ENCODE measurements around the gene MIA2. TPM values are rescaled to one million over a fixed set of nuclear protein-coding genes. Genes with fewer than 3 reads are reported as not detected.
"Not testable (repeated sequence)": the region's sequence is repeated elsewhere in the genome, so short reads cannot be mapped to it uniquely, and the experiment has no call there.

Gene MIA2
- total RNA-seq, 1 experiment from 2014 or later, result 15.0 TPM

- Histone ChIP-seq H3K79me2 (ENCODE audit: insufficient read depth, low read length) (no peaks in the 10 kb centered on the region), H3K79me1 (ENCODE audit: insufficient read depth, low read depth, low read length, poor library complexity, severe bottlenecking) (no peaks in the 10 kb centered on the region), H3K4me2 (ENCODE audit: insufficient read depth, insufficient read length, low read length) (no peak overlapping the region), H4K5ac (ENCODE audit: insufficient read length, low read depth, low read length) (no peak overlapping the region), H4K8ac (replicated peaks; ENCODE audit: insufficient read length, low read depth, low read length) (no peak overlapping the region), H3K27ac (ENCODE audit: insufficient read length, low read depth, low read length) (no peak overlapping the region), H3K9me3 (ENCODE audit: control insufficient read depth, low read depth, low read length) (no peaks in the 10 kb centered on the region), H2BK20ac (ENCODE audit: low read depth, low read length, poor library complexity, severe bottlenecking) (no peak overlapping the region), H2BK5ac (ENCODE audit: insufficient read length, low read length) (no peak overlapping the region), H3T11ph (ENCODE audit: low read length) (no peak overlapping the region), H2AFZ (ENCODE audit: low read length) (no peak overlapping the region), H2BK12ac (ENCODE audit: insufficient read length, low read depth, low read length) (no peak overlapping the region), H2BK15ac (ENCODE audit: low read depth, low read length) (no peak overlapping the region), H3K23me2 (ENCODE audit: insufficient read length, low read depth, low read length, poor library complexity, severe bottlenecking) (no peaks in the 10 kb centered on the region), H4K91ac (ENCODE audit: insufficient read length, low read depth, low read length) (no peak overlapping the region), H3K4ac (ENCODE audit: low read depth, low read length) (no peak overlapping the region), H3K18ac (ENCODE audit: insufficient read length, low read depth, low read length) (no peak overlapping the region), H3K14ac (ENCODE audit: insufficient read depth, low read length) (no peak overlapping the region), H3K23ac (ENCODE audit: insufficient read length, low read depth, low read length) (no peak overlapping the region), H3K56ac (ENCODE audit: insufficient read length, low read depth, low read length) (no peak overlapping the region), H3K9ac (ENCODE audit: extremely low read depth, insufficient read length, low read length) (no peak overlapping the region), H2BK120ac (ENCODE audit: low read depth, low read length, poor library complexity, severe bottlenecking) (no peak overlapping the region), H3K4me1 (ENCODE audit: insufficient read depth, low read length) (no peaks in the 10 kb centered on the region), H2AK5ac (ENCODE audit: insufficient read length, low read length) (no peak overlapping the region), H3K27me3 (ENCODE audit: insufficient read depth, low read length) (no peaks in the 10 kb centered on the region), H4K20me1 (ENCODE audit: control insufficient read depth, insufficient read depth, insufficient read length) (no peaks in the 10 kb centered on the region)
- Mint-ChIP-seq H3K36me3 (ENCODE audit: insufficient read depth in 1 of 3, low read depth in 3 of 3) (peaks cover 13 to 21% (median 20%) of the 10 kb centered on the region in 3 experiments), H3K4me1 (no peaks in the 10 kb centered on the region), H3K27me3 (ENCODE audit: low read depth) (no peaks in the 10 kb centered on the region), H3K27ac (no peak overlapping the region), H3K9me3 (peaks cover 11% of the 10 kb centered on the region in 2 experiments), H3K4me3 (no peak overlapping the region)
- WGBS (ENCODE audit: extremely low coverage, insufficient read length, low lambda C conversion rate), result no CpG with 5 or more reads among the region's 9 CpGs
- DNase-seq, result no peak
- no peak for TF ChIP-seq CTCF (conservative IDR thresholded peaks at IDR 0.05)
Measured at GRCh38 chr14:39351708-39352107, 118.0 kb downstream of the MIA2 start.

- H2BK12ac ChIP-seq (ENCODE audit: insufficient read length, low read depth, low read length); H3K27ac Mint-ChIP-seq; H3K27me3 Mint-ChIP-seq (ENCODE audit: low read depth); H3K9me3 ChIP-seq (ENCODE audit: control insufficient read depth, low read depth, low read length); H3K23ac ChIP-seq (ENCODE audit: insufficient read length, low read depth, low read length); H3K14ac ChIP-seq (ENCODE audit: insufficient read depth, low read length); H3K27ac ChIP-seq (ENCODE audit: insufficient read length, low read depth, low read length); H3K18ac ChIP-seq (ENCODE audit: insufficient read length, low read depth, low read length); H2AK5ac ChIP-seq (ENCODE audit: insufficient read length, low read length); H2AFZ ChIP-seq (ENCODE audit: low read length); H4K8ac ChIP-seq (replicated peaks; ENCODE audit: insufficient read length, low read depth, low read length); H3K23me2 ChIP-seq (ENCODE audit: insufficient read length, low read depth, low read length, poor library complexity, severe bottlenecking); H3K79me2 ChIP-seq (ENCODE audit: insufficient read depth, low read length); H4K91ac ChIP-seq (ENCODE audit: insufficient read length, low read depth, low read length); H3K27me3 ChIP-seq (ENCODE audit: insufficient read depth, low read length); DNase-seq; H2BK5ac ChIP-seq (ENCODE audit: insufficient read length, low read length); H3K4me2 ChIP-seq (ENCODE audit: insufficient read depth, insufficient read length, low read length); H3K4me1 Mint-ChIP-seq; H3K4ac ChIP-seq (ENCODE audit: low read depth, low read length); H3K9ac ChIP-seq (ENCODE audit: extremely low read depth, insufficient read length, low read length); H4K5ac ChIP-seq (ENCODE audit: insufficient read length, low read depth, low read length); H2BK20ac ChIP-seq (ENCODE audit: low read depth, low read length, poor library complexity, severe bottlenecking); H3T11ph ChIP-seq (ENCODE audit: low read length); H2BK15ac ChIP-seq (ENCODE audit: low read depth, low read length); H3K4me3 Mint-ChIP-seq; H3K79me1 ChIP-seq (ENCODE audit: insufficient read depth, low read depth, low read length, poor library complexity, severe bottlenecking); H4K20me1 ChIP-seq (ENCODE audit: control insufficient read depth, insufficient read depth, insufficient read length); H3K4me1 ChIP-seq (ENCODE audit: insufficient read depth, low read length); H3K56ac ChIP-seq (ENCODE audit: insufficient read length, low read depth, low read length); H2BK120ac ChIP-seq (ENCODE audit: low read depth, low read length, poor library complexity, severe bottlenecking): not testable (repeated sequence)
- no CpG with 5 or more reads among the region's 10 CpGs for WGBS (ENCODE audit: extremely low coverage, insufficient read length, low lambda C conversion rate)
- H3K36me3 Mint-ChIP-seq (ENCODE audit: insufficient read depth in 1 of 3, low read depth in 3 of 3), result peaks cover 41 to 43% (median 41%) of the 10 kb centered on the region in 3 experiments
- peaks cover 26 to 32% of the 10 kb centered on the region in 2 experiments; a peak in 4 of 5 replicates for H3K9me3 Mint-ChIP-seq
Measured at GRCh38 chr14:39359069-39359468, 125.4 kb downstream of the MIA2 start.
